Thyroid gland (tissue), 4 donors: ENCODE results near the gene FASTKD3.

Experiments
- POLR2A ChIP-seq, 2 donors: fragments of 450-650 bp; IDR thresholded peaks; one replicate each; pipeline ENCODE4 v1.6.1; 2017; ENCODE audit warnings: antibody characterized with exemption in 2 of 2, mild to moderate bottlenecking in 2 of 2, moderate library complexity in 1 of 2
- TF ChIP-seq, protein P1 (sequence below), 6 experiments: fragments of 200-600 bp in 3 of 6; fragments of 450-650 bp in 3 of 6; sonication (generic) in 3 of 6; IDR thresholded peaks; one replicate each; pipeline ENCODE4 v1.5.1; 2016 to 2019; ENCODE audit warnings: antibody characterized with exemption in 6 of 6, mild to moderate bottlenecking in 2 of 6, inconsistent platforms in 1 of 6, moderate library complexity in 1 of 6

DNA sequence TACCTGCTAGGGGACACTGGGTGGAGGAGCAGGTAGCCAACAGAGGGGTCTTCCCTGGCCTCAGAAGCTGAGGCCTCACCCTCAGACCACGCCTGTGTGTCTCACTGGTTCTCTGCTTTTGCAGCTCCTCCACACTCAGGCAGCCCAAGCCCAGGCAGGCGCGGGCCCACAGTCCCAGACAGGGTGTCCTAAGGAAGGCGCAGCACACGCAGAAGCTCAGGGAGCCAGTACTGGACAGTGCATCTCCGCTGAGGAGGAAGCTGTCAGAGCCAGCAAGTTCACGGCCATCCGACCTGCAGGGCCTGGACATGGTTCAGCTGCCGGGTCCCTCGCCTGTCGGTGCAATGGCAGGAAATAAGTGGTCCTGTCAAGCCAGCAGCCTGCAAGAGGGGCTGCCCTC is 43.2 kb downstream of the FASTKD3 start:
- TF ChIP-seq, protein P1, sequence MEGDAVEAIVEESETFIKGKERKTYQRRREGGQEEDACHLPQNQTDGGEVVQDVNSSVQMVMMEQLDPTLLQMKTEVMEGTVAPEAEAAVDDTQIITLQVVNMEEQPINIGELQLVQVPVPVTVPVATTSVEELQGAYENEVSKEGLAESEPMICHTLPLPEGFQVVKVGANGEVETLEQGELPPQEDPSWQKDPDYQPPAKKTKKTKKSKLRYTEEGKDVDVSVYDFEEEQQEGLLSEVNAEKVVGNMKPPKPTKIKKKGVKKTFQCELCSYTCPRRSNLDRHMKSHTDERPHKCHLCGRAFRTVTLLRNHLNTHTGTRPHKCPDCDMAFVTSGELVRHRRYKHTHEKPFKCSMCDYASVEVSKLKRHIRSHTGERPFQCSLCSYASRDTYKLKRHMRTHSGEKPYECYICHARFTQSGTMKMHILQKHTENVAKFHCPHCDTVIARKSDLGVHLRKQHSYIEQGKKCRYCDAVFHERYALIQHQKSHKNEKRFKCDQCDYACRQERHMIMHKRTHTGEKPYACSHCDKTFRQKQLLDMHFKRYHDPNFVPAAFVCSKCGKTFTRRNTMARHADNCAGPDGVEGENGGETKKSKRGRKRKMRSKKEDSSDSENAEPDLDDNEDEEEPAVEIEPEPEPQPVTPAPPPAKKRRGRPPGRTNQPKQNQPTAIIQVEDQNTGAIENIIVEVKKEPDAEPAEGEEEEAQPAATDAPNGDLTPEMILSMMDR (IDR thresholded peaks at IDR 0.05), result no peak
- no peak for TF ChIP-seq POLR2A (IDR thresholded peaks at IDR 0.05)
